Endothelial cell of umbilical vein (primary cell): Measurements from ENCODE around the gene HRK. TPM values are rescaled to one million over a fixed set of nuclear protein-coding genes. Genes with fewer than 3 reads are reported as not detected.

ENCODE experiments used
- BruUV-seq: library from RNA; stranded (reverse); fragments of 400-500 nt; replicated peaks from 2 replicates; lab custom pipeline; 2021; lab: Mats Ljungman, UMichigan
- CTCF ChIA-PET: fragments of 300-600, 350-600 bp; sonication (Branson Sonifier 250); formaldehyde crosslinking; loops from one replicate; lab custom pipeline; 2021; ENCODE audit warnings: antibody characterized with exemption, inconsistent platforms; lab: Charles Lee
- POLR2A ChIA-PET: fragments of 300-600, 350-600 bp; sonication (Branson Sonifier 250); formaldehyde crosslinking; loops from one replicate; lab custom pipeline; 2021; ENCODE audit warnings: antibody characterized with exemption, inconsistent platforms; lab: Charles Lee
- DNase-seq: peaks from one replicate; pipeline ENCODE4 v3.0.0-alpha.2; 2011; ENCODE audit warnings: low read depth, low spot score
- FAIRE-seq: peaks from 2 replicates; lab custom pipeline; 2011; peaks lifted over from hg19 to GRCh38; lab: Jason Lieb, UNC
- H2AFZ ChIP-seq: 2 replicates; pipeline ENCODE4 v1.6.0; 2012; ENCODE audit warnings: low read depth, low read length, control low read depth, inconsistent platforms
- H3K27ac ChIP-seq: 2 replicates; pipeline ENCODE4 v1.5.1; 2011; ENCODE audit warnings: low read depth, mild to moderate bottlenecking, control low read depth, low read length, moderate library complexity; ENCODE audit not compliant: insufficient read depth
- H3K27me3 ChIP-seq, 2 experiments: 2 replicates each; pipeline versions ENCODE4 v1.6.0 to v1.6.1; 2011; ENCODE audit warnings: low read length in 2 of 2, mixed read lengths in 1 of 2; ENCODE audit not compliant: control insufficient read depth in 2 of 2, insufficient read depth in 2 of 2
- H3K36me3 ChIP-seq, 2 experiments: 2 replicates in 1 of 2; 3 replicates in 1 of 2; pipeline ENCODE4 v1.5.1; 2011; ENCODE audit warnings: low read length in 2 of 2, mild to moderate bottlenecking in 1 of 2, moderate library complexity in 1 of 2; ENCODE audit not compliant: control insufficient read depth in 2 of 2, insufficient read depth in 2 of 2; ENCODE audit errors: extremely low read depth in 1 of 2
- H3K4me1 ChIP-seq: 3 replicates; pipeline ENCODE4 v1.5.1; 2011; ENCODE audit warnings: mild to moderate bottlenecking, low read length; ENCODE audit not compliant: control insufficient read depth, insufficient read depth; ENCODE audit errors: extremely low read depth
- H3K4me2 ChIP-seq: 2 replicates; pipeline ENCODE4 v1.6.1; 2011; ENCODE audit warnings: low read length, control low read depth, mixed read lengths; ENCODE audit not compliant: insufficient read depth
- H3K4me3 ChIP-seq, 3 experiments: fragments of 200-600 bp in 1 of 3; sonication (generic), shearing (Covaris generic) in 1 of 3; replicated peaks in 1 of 3; 2 replicates each; pipeline ENCODE4 v1.5.1; 2011 to 2016; ENCODE audit warnings: control low read depth in 3 of 3, low read length in 3 of 3, mild to moderate bottlenecking in 2 of 3, inconsistent platforms in 1 of 3, low read depth in 1 of 3, moderate library complexity in 1 of 3; ENCODE audit not compliant: insufficient read depth in 1 of 3
- H3K79me2 ChIP-seq: 2 replicates; pipeline ENCODE4 v1.6.0; 2012; ENCODE audit warnings: low read length, inconsistent platforms; ENCODE audit not compliant: control insufficient read depth, insufficient read depth
- H3K9ac ChIP-seq: replicated peaks from 2 replicates; pipeline ENCODE3; 2011; ENCODE audit warnings: low read length, control low read depth; ENCODE audit not compliant: insufficient read depth; ENCODE audit errors: extremely low read depth
- H3K9me1 ChIP-seq: replicated peaks from 3 replicates; pipeline ENCODE4 v1.6.0; 2011; ENCODE audit warnings: mild to moderate bottlenecking, low read length; ENCODE audit not compliant: control insufficient read depth, insufficient read depth; ENCODE audit errors: extremely low read depth
- H3K9me3 ChIP-seq: replicated peaks from 2 replicates; pipeline ENCODE4 v1.5.1; 2012; ENCODE audit warnings: low read length, inconsistent platforms; ENCODE audit not compliant: control insufficient read depth, insufficient read depth
- H4K20me1 ChIP-seq: replicated peaks from 2 replicates; pipeline ENCODE3; 2011; ENCODE audit warnings: mild to moderate bottlenecking, low read length; ENCODE audit not compliant: control insufficient read depth, insufficient read depth; ENCODE audit errors: extremely low read depth
- EZH2 ChIP-seq: IDR thresholded peaks from 2 replicates; pipeline ENCODE4 v1.6.1; 2012; ENCODE audit warnings: borderline replicate concordance, low read depth, mild to moderate bottlenecking, moderate library complexity, low read length, inconsistent platforms; ENCODE audit not compliant: severe bottlenecking
- FOS ChIP-seq: IDR thresholded peaks from 2 replicates; pipeline ENCODE4 v1.6.1; 2011; ENCODE audit warnings: mild to moderate bottlenecking, low read length, moderate library complexity, borderline replicate concordance; ENCODE audit not compliant: insufficient read depth
- GATA2 ChIP-seq: IDR thresholded peaks from 2 replicates; pipeline ENCODE4 v1.7.0; 2011; ENCODE audit warnings: low read depth, mild to moderate bottlenecking, moderate library complexity, mixed read lengths, low read length; ENCODE audit not compliant: insufficient read length, insufficient read depth
- JUN ChIP-seq: IDR thresholded peaks from 2 replicates; pipeline ENCODE4 v1.6.1; 2011; ENCODE audit warnings: borderline replicate concordance, low read depth; ENCODE audit not compliant: insufficient read length, insufficient read depth
- MYC ChIP-seq: IDR thresholded peaks from one replicate; pipeline ENCODE4 v1.6.1; 2011; ENCODE audit warnings: mild to moderate bottlenecking, low read depth, low read length
- POLR2A ChIP-seq: IDR thresholded peaks from 2 replicates; pipeline ENCODE4 v1.6.1; 2012; ENCODE audit warnings: low read depth, mild to moderate bottlenecking, control low read depth, low read length
- POLR2AphosphoS5 ChIP-seq: IDR thresholded peaks from 2 replicates; pipeline ENCODE4 v1.6.1; 2012; ENCODE audit warnings: low read depth, mild to moderate bottlenecking, control low read depth, low read length, moderate library complexity; ENCODE audit not compliant: insufficient read depth
- dilution Hi-C: fragments of 300-500 bp; cut with MboI; formaldehyde crosslinking; loops from one replicate; pipeline ENCODE4 v1.15.0; 2019; ENCODE audit warnings: low sequenced_read_pairs; ENCODE audit not compliant: extremely low pct_ligation_motif_present
- intact Hi-C: fragments of 100-400 bp; cut with micrococcal nuclease; formaldehyde crosslinking; loops from one replicate; pipeline ENCODE4 v1.10.0; 2022
- polyA plus RNA-seq, 4 experiments: library from polyadenylated mRNA; depleted of rRNA in 3 of 4; stranded (reverse) in 3 of 4; unstranded in 1 of 4; fragments of >200 nt; gene quantifications; 2 replicates each; pipeline versions ENCODE4 v1.2.1 to v1.2.3, GENCODE V29; 2011 to 2012; ENCODE audit warnings: missing spikeins in 1 of 4
- total RNA-seq: library from RNA; stranded (reverse); gene quantifications from 2 replicates; pipeline ENCODE4 v1.2.3, GENCODE V29; 2021
- TF ChIP-seq, protein P1 (sequence below): IDR thresholded peaks from 2 replicates; pipeline ENCODE4 v1.6.1; 2011; ENCODE audit not compliant: insufficient read depth, insufficient read length

HRK gene
- total and polyA plus RNA-seq, 2 donors (not counting 3 experiments of a cell fraction or from before 2014, with no cell fraction given) = not detected

DNA sequence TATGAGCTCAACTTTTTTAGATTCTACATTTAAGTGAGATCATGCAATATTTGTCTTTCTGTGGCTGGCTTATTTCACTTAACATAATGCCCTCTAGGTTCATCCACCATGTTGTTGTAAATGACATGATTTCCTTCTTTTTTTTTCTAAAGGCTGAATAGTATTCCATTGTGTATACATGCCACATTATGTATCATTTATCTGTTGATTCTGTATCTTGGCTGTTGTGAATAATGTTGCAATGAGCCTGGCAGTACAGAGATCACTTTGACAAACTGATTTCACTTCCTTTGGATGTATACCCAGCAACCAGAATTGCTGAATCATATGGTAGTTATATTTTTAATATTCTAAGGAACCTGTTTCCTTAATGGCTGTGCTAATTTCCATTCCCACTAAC lies 48.6 kb upstream of the HRK start:
- CTCF ChIA-PET = interaction anchor here (1.1 kb wide), 1 partner anchor 9 kb away, joined by 3 read pairs; no protein-coding TSS in a partner anchor

DNA sequence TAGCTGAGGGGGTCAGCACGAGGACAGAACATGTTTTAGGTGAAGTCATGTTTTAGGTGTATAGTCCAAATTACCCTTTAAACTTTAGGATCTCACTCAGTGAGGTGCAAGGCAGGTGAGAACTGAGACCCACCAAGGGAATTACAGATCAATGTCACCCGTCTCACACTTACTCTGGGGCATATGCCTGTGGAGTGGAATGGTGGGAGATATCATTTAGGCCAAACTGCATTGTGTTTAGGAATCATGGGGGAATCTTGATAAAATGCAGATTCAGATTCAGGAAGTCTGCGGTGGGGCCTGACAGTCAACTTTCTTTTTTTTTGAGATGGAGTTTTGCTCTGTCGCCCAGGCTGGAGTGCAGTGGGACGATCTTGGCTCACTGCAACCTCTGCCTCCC lies 47.3 kb upstream of the HRK start:
- POLR2A ChIA-PET = interaction anchor here (0.7 kb wide), 1 partner anchor 611 kb away, joined by 4 read pairs; no protein-coding TSS in a partner anchor
- FAIRE-seq (no peak), DNase-seq (no peak)
- Histone ChIP-seq H3K4me3 (no peak overlapping the region), H3K9ac (no peak overlapping the region), H3K9me1 (no peaks in the 10 kb centered on the region), H3K79me2 (peaks cover 12% of the 10 kb centered on the region), H3K4me2 (no peak overlapping the region), H3K36me3 (peaks cover 2 to 6% of the 10 kb centered on the region in 2 experiments), H3K9me3 (no peaks in the 10 kb centered on the region), H3K4me1 (peaks cover 12% of the 10 kb centered on the region), H3K27ac (no peak overlapping the region), H3K27me3 (no peaks in the 10 kb centered on the region), H4K20me1 (no peaks in the 10 kb centered on the region), H2AFZ (no peak overlapping the region)
- no TSS peak for BruUV-seq
- dilution Hi-C loops = no loop called here
- CTCF ChIA-PET = no interaction called here
- intact Hi-C loops = no loop called here
- no peak for TF ChIP-seq POLR2A
- no peak for TF ChIP-seq POLR2AphosphoS5

More for the DNA sequence above, 48.6 kb upstream of the HRK start:
- POLR2A ChIA-PET = no interaction called here
- FAIRE-seq (no peak), DNase-seq (no peak)
- dilution Hi-C loops = no loop called here
- Histone ChIP-seq H4K20me1 (no peaks in the 10 kb centered on the region), H3K4me2 (no peak overlapping the region), H2AFZ (no peak overlapping the region), H3K9ac (no peak overlapping the region), H3K4me1 (peaks cover 6% of the 10 kb centered on the region), H3K27ac (no peak overlapping the region), H3K36me3 (peaks cover 2 to 6% of the 10 kb centered on the region in 2 experiments), H3K4me3 (no peak overlapping the region), H3K9me3 (no peaks in the 10 kb centered on the region), H3K9me1 (no peaks in the 10 kb centered on the region), H3K27me3 (no peaks in the 10 kb centered on the region), H3K79me2 (peaks cover 11% of the 10 kb centered on the region)
- TF ChIP-seq JUN (no peak), POLR2A (no peak), EZH2 (no peak), MYC (no peak), POLR2AphosphoS5 (no peak), GATA2 (no peak), FOS (no peak)
- TF ChIP-seq, protein P1, sequence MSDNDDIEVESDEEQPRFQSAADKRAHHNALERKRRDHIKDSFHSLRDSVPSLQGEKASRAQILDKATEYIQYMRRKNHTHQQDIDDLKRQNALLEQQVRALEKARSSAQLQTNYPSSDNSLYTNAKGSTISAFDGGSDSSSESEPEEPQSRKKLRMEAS = no peak
- intact Hi-C loops = no loop called here
- no TSS peak for BruUV-seq
